Measurements from ENCODE around the gene KIRREL2.

DNA sequence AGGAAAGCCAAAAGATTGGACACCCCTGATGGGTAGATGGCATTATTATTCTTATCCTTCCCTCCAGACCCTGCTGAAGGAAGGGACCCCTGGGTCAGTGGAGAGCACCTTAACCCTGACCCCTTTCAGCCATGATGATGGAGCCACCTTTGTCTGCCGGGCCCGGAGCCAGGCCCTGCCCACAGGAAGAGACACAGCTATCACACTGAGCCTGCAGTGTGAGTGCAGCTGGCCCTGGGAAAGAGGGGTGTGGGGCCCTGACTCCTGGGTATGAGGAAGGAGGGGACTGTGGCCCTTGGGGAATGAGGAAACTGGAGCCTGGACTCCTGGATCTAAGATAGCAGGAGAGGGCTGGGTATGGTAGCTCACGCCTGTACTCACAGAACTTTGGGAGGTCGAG is 2.7 kb downstream of the KIRREL2 start:
- TF ChIP-seq, protein P1, sequence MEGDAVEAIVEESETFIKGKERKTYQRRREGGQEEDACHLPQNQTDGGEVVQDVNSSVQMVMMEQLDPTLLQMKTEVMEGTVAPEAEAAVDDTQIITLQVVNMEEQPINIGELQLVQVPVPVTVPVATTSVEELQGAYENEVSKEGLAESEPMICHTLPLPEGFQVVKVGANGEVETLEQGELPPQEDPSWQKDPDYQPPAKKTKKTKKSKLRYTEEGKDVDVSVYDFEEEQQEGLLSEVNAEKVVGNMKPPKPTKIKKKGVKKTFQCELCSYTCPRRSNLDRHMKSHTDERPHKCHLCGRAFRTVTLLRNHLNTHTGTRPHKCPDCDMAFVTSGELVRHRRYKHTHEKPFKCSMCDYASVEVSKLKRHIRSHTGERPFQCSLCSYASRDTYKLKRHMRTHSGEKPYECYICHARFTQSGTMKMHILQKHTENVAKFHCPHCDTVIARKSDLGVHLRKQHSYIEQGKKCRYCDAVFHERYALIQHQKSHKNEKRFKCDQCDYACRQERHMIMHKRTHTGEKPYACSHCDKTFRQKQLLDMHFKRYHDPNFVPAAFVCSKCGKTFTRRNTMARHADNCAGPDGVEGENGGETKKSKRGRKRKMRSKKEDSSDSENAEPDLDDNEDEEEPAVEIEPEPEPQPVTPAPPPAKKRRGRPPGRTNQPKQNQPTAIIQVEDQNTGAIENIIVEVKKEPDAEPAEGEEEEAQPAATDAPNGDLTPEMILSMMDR (IDR thresholded peaks at IDR 0.05) = no peak
- TF ChIP-seq POLR2A (IDR thresholded peaks at IDR 0.05) = no peak

All from testis (tissue), 2 donors.